ENCODE data around the gene CPLX3. TPM values are rescaled to one million over a fixed set of nuclear protein-coding genes. Genes with fewer than 3 reads are reported as not detected.

The CPLX3 gene
- total RNA-seq, 1 experiment from 2014 or later = not detected

DNA sequence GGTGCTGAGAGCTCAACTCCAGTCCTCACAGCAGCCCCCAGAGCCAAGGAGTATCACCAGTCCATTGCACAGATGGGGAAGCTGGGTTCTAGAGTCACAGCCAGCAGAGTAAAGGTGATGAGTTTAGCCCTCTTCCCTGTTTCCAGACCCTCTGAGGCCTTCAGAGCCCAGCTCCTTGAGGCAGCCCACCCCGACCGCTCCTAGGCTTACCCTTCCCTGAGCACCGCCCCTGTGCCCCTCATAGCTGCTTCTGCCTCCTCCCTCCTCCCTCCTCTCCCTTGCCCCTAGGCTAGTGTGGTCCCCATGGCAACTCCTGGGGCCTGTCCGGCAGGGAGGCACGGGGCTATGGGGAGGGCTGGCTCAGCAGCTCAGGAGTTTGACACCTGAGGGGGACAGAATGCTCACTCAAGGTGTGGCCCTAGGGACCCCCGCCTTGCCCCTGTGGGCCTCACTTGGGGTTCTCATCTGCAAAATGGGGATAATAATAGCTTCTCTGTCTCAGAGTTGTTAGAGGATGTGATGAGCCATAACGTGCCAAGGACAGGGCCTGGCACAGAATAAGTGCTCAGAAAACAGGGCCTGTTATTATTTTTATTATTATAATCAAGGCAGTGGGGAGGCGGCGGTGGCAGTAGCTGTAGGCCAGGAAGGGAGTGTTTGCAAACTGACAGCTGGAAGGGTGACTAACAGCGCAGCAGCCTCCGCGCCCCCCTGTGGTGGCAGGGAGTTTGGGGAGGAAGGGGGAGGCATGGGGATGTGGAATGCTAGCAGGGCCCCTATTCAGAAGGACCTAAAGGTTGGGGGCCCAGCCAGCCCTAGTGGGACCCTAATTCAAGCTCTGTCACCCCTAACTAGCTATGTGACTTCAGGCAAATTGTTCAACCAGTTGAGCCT lies 33.0 kb upstream of the CPLX3 start:
- H3K79me1 ChIP-seq (ENCODE audit: insufficient read depth, low read depth, low read length, poor library complexity, severe bottlenecking) = no peaks in the 10 kb centered on the region
- TF ChIP-seq, protein P1, sequence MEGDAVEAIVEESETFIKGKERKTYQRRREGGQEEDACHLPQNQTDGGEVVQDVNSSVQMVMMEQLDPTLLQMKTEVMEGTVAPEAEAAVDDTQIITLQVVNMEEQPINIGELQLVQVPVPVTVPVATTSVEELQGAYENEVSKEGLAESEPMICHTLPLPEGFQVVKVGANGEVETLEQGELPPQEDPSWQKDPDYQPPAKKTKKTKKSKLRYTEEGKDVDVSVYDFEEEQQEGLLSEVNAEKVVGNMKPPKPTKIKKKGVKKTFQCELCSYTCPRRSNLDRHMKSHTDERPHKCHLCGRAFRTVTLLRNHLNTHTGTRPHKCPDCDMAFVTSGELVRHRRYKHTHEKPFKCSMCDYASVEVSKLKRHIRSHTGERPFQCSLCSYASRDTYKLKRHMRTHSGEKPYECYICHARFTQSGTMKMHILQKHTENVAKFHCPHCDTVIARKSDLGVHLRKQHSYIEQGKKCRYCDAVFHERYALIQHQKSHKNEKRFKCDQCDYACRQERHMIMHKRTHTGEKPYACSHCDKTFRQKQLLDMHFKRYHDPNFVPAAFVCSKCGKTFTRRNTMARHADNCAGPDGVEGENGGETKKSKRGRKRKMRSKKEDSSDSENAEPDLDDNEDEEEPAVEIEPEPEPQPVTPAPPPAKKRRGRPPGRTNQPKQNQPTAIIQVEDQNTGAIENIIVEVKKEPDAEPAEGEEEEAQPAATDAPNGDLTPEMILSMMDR (conservative IDR thresholded peaks at IDR 0.05) = no peak
- H3K4me1 ChIP-seq (ENCODE audit: insufficient read depth, low read length) = peaks cover 2% of the 10 kb centered on the region; the same call in 1 of the 2 replicates
- H2BK12ac ChIP-seq (ENCODE audit: insufficient read length, low read depth, low read length) = no peak overlapping the region
- H3K27me3 Mint-ChIP-seq (ENCODE audit: low read depth) = no peaks in the 10 kb centered on the region
- H3K23ac ChIP-seq (ENCODE audit: insufficient read length, low read depth, low read length) = no peak overlapping the region
- H2BK5ac ChIP-seq (ENCODE audit: insufficient read length, low read length) = no peak overlapping the region
- no peak overlapping the region for H4K5ac ChIP-seq (ENCODE audit: insufficient read length, low read depth, low read length)
- H3K27ac ChIP-seq (ENCODE audit: insufficient read length, low read depth, low read length) = no peak overlapping the region
- H3T11ph ChIP-seq (ENCODE audit: low read length) = no peak overlapping the region
- H3K4me2 ChIP-seq (ENCODE audit: insufficient read depth, insufficient read length, low read length) = no peak overlapping the region
- no CpG with 5 or more reads among the region's 12 CpGs for WGBS (ENCODE audit: extremely low coverage, insufficient read length, low lambda C conversion rate)
- H3K36me3 Mint-ChIP-seq (ENCODE audit: insufficient read depth in 1 of 3, low read depth in 3 of 3) = peaks cover 0 to 2% (median 0%) of the 10 kb centered on the region in 3 experiments; a peak in 2 of 7 replicates
- H2BK20ac ChIP-seq (ENCODE audit: low read depth, low read length, poor library complexity, severe bottlenecking) = no peak overlapping the region
- no peaks in the 10 kb centered on the region for H3K9me3 ChIP-seq (ENCODE audit: control insufficient read depth, low read depth, low read length)
- no peak overlapping the region for H2BK15ac ChIP-seq (ENCODE audit: low read depth, low read length)
- no peak overlapping the region for H3K56ac ChIP-seq (ENCODE audit: insufficient read length, low read depth, low read length)
- no peak overlapping the region for H4K8ac ChIP-seq (replicated peaks; ENCODE audit: insufficient read length, low read depth, low read length)
- H4K20me1 ChIP-seq (ENCODE audit: control insufficient read depth, insufficient read depth, insufficient read length) = no peaks in the 10 kb centered on the region
- no peak overlapping the region for H2BK120ac ChIP-seq (ENCODE audit: low read depth, low read length, poor library complexity, severe bottlenecking)
- no peak overlapping the region for H3K9ac ChIP-seq (ENCODE audit: extremely low read depth, insufficient read length, low read length)
- H2AK5ac ChIP-seq (ENCODE audit: insufficient read length, low read length) = no peak overlapping the region
- peaks cover 24 to 26% of the 10 kb centered on the region in 2 experiments for H3K4me1 Mint-ChIP-seq
- no peak overlapping the region for H4K91ac ChIP-seq (ENCODE audit: insufficient read length, low read depth, low read length)
- H3K4me3 Mint-ChIP-seq = no peak overlapping the region; a peak in 1 of 5 replicates
- H3K9me3 Mint-ChIP-seq = no peaks in the 10 kb centered on the region; a peak in 1 of 5 replicates
- no peak overlapping the region for H3K4ac ChIP-seq (ENCODE audit: low read depth, low read length)
- no peak overlapping the region for H2AFZ ChIP-seq (ENCODE audit: low read length)
- no peaks in the 10 kb centered on the region for H3K23me2 ChIP-seq (ENCODE audit: insufficient read length, low read depth, low read length, poor library complexity, severe bottlenecking)
- no peaks in the 10 kb centered on the region for H3K27me3 ChIP-seq (ENCODE audit: insufficient read depth, low read length)
- no peaks in the 10 kb centered on the region for H3K79me2 ChIP-seq (ENCODE audit: insufficient read depth, low read length)
- no peak overlapping the region for H3K14ac ChIP-seq (ENCODE audit: insufficient read depth, low read length)
- H3K18ac ChIP-seq (ENCODE audit: insufficient read length, low read depth, low read length) = no peak overlapping the region
- H3K27ac Mint-ChIP-seq = no peak overlapping the region
- DNase-seq = no peak

Data from H9 (cell line).